HG02763 (cell line): Measurements from ENCODE around the gene TMOD2.

ENCODE experiments used
- ATAC-seq: cut with Tn5 transposase; IDR thresholded peaks from one replicate; pipeline ENCODE4 v1.9.1; 2021; ENCODE audit warnings: mild to moderate bottlenecking, moderate library complexity; ENCODE audit not compliant: unreplicated experiment

The TMOD2 gene

DNA sequence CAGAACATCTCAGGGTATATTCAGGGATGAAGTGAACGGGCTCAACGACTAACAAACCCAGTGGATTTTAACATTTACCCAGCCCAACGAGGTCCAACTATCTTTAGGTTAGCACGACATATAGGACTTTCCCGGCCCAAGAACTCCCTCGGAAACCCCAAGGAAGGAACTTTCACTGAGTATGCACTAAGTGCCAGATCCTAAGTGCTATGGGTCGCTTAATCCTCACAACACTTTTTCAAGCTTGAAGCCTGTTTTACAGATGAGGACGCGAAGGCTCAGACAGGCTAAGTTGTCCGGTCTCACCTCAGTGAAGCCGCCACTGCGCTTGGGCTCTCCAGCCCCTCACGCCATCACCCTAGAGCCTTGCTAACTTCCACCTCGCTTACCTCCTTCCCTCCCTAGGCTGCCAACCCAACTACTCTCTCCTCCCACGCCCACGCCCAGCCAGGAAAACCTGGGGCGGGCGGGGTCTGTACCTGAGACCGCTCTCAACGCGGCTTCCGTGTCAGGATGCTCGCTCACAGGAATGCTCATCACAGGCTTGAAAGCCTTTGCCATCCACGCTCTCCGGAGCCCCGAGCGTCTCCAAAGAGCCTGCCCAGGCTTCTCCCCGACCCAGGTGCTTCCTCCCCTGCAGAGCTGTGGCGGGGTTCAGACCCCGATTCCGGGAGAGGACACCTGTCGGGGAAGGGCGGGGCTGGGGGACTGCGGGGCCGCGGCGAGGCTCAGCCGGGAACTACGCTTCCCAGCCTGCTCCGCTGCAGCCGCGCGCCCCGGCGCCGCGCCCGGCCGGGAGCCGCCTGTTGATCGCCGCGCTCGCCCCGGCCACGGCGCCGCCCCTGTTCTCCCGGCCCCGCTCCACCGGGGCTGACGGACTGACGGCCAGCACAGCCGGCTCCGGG, at the start of gene TMOD2:
Gene TMOD2, plus strand, starts transcription at position 806 of the 905 bp plus-strand sequence. CDS start 14,845 bp downstream, outside the sequence.
- peak; percentile 77 for ATAC-seq

DNA sequence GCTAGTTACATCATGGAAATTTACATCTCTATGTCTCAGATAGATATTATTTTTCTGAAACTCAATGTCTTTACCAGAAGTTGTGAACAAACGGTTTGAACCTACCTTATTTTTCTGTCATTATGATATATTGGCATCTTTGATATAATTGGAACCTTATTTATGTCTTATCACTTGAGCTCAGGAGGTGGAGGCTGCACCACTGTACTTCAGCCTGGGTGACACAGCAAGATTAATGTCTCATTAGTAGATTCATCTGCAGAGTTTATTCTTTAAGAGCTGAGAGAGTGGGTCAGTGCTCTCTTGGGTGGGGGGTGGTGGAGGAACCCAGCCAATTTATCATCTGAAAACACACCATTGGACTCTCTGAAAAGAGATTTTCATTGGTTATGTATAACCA, 48.7 kb upstream of the TMOD2 start:
- no peak for ATAC-seq

DNA sequence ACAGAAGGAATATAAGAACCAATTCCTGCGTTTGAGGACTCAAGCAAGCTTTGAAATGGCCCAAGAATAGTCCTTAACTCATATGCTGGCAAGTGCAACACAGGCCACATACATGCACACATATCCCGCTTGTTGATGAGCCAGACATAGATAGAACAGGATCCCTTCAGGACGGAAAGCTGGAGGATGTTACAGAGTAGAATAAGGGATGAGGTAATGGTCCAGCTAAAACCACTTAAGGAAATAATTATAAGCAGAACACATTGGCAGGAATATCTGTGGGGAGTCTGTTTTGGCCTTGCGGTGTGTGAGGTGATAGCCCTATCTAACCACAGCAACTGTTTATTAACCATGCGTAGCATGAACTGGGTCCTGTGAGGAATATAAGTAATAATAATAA, 45.1 kb upstream of the TMOD2 start:
- no peak for ATAC-seq

DNA sequence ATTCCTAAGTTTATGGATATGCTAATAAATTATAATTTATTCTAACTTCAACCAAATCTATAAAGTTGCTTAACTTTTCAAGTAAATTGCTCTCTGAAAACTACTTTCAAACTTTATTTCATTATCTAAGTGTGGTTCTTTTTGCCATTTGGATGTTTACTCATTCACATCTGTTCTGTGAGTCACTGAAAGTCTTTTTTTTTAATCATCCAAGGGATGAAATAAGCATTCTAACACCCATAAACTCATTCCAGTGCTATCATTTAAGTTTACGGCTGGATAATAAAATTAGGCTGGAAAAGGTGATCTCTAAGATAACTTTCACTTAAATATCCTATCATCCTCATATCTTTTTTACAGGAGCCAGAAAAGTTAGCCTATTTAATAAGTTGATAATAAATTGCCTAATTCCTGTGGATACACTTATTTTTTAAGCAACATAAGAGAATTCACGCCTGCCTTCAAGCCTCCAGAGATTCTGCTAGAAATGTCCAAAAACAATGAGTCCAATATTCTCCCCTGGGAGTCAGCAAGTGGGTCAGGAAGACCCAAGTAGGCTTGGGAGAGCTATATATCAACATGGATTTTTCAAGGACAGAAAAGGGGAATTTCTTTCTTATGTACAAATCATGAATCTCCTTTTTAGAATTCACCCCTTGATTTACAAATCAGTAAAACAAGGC, 44.3 kb upstream of the TMOD2 start:
- ATAC-seq, result no peak

DNA sequence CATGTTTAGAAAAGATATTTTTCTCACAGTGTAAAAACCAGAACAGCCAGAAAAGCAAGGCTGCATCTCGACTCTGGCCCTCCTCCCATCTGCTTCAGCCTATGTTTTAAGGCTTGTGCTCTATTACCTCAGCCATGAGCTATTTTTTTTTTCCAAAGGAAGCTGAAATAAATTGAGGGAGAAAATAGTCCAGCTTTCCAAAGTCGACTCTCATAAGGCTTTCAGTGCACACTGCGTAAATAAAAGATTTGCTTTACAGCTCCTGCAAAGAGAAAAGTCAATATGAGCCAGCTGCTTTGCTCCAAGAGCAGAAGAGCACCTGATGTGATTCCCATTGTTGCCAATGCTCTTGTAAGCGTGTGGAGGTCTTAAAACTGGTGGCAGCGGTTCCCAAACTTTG, 43.4 kb upstream of the TMOD2 start:
- no peak for ATAC-seq

DNA sequence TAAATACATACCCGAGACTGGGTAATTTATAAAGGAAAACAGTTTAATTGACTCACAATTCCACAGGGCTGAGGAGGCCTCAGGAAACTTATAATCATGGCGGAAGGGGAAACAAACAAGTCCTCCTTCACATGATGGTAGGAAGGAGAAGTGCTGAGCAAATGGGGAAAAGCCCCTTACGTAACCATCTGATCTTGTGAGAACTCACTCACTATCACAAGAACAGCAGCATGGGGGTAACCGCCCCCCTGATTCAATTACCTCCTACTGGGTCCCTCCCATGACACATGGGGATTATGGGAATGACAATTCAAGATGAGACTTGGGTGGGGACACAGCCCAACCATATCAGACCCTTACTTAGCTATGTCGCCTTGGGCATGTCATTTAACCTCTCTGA, 42.4 kb upstream of the TMOD2 start:
- no peak for ATAC-seq

DNA sequence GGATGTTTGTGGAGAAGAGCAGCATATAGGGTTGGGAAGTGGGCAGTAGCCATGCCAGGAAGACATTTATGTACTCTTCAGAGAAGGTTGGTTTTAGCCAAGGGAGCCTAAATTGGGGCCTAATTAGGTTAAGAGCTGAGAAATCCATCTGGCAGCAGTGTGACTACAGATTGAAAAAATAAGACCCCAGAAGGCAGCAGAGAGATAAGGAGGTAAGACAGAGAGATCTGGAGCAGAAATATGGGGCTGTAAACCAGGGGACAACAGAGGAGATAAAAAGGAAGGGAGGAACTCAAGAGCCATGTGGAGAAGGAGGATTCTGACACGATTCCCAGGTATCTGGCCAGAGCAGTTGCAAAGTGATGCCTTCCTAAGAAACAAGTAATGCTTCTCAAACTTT, 37.2 kb upstream of the TMOD2 start:
- no peak for ATAC-seq

DNA sequence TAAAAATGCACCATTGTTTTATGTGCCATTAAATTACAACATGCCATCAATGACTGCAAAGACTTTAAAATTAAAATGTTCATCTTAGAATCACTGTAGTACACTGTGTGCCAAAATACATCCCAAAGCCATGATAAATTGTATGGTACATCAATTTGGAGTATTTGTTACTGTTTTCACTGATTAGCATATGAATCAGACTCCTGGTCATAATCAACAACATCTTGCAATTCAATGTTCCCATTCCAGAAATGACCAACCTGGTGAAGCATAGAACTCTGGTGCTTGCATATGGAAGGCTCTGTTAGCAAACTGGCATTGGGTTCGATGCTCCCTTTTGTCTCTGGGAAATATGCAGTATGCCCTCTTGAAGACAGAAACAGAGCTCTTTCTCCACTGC, 36.5 kb upstream of the TMOD2 start:
- no peak for ATAC-seq

DNA sequence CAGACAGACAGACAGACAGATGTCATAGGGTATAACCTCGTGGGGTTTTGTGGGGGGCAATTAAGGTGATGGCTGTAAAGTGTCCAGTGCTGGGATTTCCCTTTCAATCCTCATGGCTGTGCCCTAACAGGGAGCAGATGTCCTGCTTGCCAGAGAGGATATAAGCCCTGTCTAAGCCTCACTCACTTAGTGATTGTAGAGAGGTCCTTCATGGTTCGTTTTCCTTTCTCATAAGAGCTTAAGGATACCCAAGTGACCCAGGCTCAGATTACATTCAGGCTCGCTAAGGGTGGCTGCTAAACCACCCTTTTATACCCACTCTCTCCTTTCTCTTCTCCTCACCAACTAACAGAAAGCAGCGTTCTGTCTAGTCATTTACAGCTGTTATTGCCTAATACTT, 33.2 kb upstream of the TMOD2 start:
- no peak for ATAC-seq

DNA sequence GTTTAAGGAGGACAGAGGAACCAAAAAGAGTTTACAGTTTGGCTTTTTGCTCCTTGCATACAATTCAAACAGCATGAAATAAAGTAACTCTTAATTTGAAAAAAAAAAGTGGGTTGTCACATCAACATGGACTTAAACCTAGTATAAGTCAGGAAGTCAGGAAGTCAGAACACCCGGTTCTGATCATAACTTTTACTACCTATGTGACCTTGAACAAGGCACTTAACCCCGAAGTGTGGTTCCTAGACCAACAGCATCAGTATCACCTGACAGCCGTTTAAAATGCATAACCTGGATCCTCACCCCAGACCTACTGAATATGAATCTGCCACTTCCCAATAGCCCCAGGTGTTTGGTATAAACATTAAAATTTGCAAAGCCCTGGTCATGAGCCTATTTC, 32.7 kb upstream of the TMOD2 start:
- ATAC-seq, result no peak

DNA sequence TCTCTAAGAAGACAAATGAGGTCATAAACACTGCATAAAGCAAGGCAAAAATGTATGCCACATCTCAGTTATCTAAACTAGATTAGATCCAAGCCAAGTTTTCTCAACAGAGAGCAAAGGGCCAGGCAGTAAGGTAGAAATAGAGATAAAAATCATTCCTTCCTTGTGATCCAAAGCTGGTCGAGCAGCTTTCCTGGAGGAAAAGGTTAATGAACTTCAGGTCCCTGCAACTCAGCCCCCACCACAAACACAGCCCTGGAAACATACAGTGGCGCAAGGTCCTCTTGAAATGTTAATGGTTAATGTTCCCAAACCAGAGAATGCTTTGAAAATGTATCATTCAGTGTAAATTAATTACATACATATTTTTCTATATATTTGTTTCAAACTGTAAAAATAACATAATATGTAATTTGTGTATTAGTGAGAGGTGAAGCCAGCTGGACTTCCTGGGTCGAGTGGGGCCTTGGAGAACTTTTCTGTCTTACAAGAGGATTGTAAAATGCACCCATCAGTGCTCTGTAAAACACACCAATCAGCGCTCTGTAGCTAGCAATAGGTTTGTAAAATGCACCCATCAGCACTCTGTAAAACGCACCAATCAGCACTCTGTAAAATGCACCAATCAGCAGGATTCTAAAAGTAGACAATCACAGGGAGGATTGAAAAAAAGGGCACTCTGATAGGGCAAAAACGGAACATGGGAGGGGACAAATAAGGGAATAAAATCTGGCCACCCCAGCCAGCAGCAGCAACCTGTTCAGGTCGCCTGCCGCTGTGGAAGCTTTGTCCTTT, 31.0 kb upstream of the TMOD2 start:
- no peak for ATAC-seq

DNA sequence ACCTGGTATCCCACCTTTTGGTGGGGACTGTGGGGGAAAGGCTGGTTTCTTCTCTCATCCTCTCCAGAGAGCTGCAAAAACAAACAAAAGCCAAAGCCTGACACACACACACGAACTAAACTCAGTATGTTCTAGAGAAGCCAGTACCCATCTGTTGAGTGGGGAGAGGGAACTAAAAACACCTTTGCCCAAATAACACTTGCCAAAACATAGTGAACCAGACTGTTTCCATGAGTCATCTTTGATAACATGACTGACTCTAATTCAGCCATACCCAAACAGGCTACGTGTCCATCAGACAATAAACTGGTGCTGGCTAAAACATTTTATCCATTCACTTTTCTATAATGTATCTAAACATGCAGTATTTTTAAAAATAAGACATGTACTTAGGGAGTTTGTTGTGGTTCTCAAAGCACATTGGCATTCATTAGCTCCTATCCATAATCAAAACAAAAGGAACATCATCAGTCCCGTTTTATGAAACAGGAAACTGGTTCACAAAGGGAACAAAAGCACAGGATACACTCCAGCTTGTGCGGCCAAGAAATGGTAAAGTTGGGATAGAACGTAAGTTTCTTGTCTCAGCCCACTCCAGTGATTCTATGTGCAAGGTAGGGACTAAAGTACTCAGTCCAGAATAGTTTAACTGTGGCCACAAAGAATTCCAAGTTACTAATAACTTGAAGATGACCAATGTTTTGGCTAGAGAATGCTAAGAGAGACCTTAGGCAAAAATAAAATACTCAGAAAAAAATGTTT, 30.0 kb upstream of the TMOD2 start:
- no peak for ATAC-seq

DNA sequence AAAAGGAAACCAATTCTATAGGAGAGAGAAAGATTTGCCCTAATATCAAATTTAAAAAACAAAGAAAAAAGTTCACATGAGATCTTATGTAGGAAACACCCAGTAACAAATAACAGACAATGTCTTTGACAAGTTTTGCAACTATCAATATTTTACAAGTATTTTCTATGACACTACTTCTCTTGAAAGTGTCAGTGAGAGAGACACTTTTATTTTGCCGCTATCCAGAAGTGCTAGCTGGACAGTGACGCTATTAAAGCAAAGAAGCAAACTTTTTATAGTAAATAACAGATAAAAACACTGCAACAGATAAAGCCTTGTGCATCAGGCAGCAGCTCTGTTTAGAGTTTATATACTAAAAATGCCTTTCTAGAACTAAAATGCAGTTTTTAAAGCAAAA, 27.2 kb upstream of the TMOD2 start:
- ATAC-seq, result no peak

DNA sequence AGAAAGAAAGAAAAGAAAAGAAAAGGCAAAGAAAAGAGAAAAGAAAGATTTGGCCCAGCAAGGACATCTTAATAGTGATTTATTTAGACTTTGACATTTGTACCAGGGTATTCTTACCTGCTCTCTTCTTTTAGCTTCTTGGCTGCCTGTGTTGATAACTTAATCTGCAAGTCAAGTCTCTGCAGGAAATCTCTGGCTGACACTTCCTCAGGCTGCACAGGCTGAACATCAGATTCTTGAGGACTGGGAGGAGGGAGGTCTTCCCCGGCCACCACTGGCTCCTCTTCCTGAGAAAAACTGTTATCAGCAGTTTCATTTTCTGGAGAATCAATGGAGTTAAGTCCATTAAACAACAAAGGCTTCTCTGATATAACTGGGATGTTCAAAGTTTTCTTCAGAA, 26.7 kb upstream of the TMOD2 start:
- no peak for ATAC-seq

DNA sequence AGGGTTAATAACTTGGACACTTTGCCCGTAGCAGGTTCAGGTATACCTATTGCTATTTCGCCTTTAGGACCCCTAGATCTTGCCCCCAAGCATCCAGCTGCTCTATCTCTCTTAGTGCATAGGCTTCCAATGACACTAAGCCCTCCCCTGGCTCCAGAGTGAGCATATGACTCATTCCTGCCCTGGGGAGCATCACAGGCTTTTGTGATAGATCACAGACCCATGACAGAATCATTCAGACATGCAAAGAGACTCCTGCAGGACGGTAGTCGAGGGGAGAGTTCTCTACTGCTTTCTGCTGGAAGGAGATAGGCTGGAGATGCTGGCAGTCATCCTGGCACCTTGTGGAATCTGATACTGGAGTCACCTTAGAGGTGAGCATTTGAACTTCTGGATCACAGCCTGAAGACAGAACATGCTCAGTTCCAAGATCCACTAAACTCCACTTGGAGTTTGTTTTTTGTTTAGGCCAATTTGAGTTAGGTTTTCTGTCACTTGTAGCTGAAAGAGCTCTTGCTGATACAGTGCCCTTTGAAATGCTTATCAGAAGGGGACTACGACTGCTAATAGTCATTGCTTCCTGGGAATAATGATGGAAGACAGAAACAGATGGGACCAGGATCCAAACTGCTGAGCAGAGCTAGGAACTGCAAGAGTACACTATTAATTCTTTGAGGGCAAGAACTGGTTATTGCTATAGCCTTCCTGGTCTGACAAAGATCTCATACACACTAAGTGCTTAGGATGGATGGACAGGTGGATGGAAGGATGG, 24.9 kb upstream of the TMOD2 start:
- peak; percentile 73 for ATAC-seq

DNA sequence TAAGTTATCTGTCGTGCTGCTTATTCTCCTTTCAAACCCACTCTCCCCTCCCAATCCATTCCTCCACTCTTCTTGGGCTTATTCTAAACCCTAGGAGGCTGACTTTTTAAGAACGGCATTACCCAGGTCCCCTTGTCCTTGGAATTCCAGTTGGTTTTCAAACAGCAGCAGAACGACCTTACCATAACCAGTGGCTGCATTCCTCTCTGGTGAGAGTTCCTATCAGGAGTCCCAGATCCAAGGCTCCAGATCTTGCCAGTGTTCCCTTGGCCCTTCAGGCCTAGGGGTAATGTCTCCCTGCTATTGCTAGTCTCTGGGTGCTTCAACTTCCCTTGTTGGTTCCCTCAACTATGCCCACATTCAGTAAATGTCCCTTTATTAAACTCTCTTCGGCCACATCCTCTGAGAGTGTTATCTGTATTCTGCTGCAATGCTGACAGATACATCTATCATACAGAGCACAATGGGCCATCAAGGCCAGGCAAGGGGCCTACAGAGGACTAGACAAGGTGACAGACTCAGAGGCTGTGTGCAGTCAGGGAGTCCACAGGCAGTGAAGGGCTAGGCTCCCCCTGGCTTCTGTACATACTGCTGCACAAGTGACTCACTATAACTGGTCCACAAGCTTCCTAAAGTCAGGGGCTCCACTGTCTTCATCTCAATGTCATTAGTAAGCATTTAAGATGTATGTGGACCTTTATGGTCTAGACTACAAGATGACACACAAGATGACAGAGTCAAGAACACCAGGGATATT, 24.1 kb upstream of the TMOD2 start:
- no peak for ATAC-seq

DNA sequence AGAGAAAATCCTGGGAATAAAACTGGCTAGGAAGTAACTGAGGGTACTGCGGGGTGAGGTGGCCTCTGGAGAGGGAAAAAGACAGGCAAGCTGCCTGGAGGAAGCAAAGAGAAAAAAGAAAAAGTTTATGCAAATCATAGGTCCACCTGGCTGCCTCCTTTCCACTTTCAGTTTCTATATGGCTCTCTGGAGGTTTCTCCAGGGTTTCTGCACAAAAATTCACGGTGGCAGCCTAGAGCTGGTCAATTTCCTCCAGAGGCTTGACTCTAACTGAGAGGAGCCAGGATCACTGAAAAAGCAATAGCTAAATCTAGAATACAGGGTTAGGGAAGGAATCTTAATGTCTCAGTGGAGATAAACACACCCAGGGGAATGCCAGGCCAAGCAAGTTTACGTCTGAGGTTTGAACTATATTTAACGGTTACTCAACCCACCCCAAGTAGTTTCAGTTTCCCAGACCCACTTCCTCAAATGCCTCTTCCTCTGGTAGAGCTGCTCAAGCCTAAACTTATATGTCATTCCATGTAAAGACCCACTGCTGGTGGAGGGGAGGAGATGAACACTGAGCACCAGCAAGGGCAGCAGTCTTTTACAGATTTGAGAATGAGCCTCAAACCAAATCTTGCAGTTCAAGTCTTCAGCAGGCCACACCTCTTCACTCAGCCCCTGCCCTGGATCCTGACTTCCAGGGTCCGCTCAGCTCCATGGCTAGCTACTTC, 19.7 kb upstream of the TMOD2 start:
- ATAC-seq, result peak; percentile 58

DNA sequence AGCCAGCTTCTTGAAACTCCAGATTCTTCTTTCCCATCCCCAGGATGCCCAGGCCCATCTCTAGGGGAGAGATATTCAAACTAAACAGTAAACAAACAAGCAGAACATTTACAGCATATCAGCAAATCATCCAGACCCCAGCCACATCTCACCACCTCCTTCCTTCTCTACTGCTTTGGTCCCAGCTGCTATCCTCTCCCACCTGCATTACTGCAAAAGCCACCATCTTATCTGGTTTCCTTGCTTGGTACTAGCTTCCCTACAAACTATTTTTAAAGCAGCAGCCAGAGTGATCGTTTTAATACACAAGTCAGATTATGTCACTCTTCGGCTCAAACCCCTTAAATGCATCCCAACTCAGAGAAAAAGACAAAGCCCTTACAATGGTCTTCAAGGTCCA, 18.8 kb upstream of the TMOD2 start:
- ATAC-seq, result no peak
